Heart left ventricle (tissue), 16 donors: Measurements from ENCODE around the gene NXN. TPM values are rescaled to one million over a fixed set of nuclear protein-coding genes. Genes with fewer than 3 reads are reported as not detected.
A peak's percentile ranks its signal among the peaks of the same experiment; 100 is the strongest.

ENCODE experiments used
- ATAC-seq, 4 donors: fragments of 200-7000 bp; cut with Tn5 transposase; one replicate each; pipeline ENCODE4 v1.9.1; 2020 to 2022; ENCODE audit warnings: moderate library complexity in 4 of 4, mild to moderate bottlenecking in 3 of 4, moderate number of reproducible peaks in 1 of 4
- DNase-seq, 5 donors: peaks; one replicate each; pipeline ENCODE4 v3.0.0-alpha.2; 2020
- H3K27ac ChIP-seq, 12 donors: fragments of 200-600 bp; sonication (generic) in 4 of 12; one replicate each; pipeline versions ENCODE4 v1.5.0 to v1.8.0; 2016 to 2022; ENCODE audit warnings: mild to moderate bottlenecking in 2 of 12
- H3K27me3 ChIP-seq, 9 donors: fragments of 200-600 bp; sonication (generic) in 2 of 9; one replicate each; pipeline versions ENCODE4 v1.5.1 to v1.8.0; 2016 to 2022; ENCODE audit warnings: mild to moderate bottlenecking in 3 of 9
- H3K36me3 ChIP-seq, 9 donors: fragments of 200-600 bp; sonication (generic) in 2 of 9; one replicate each; pipeline versions ENCODE4 v1.5.0 to v1.8.0; 2018 to 2022; ENCODE audit warnings: mild to moderate bottlenecking in 2 of 9
- H3K4me1 ChIP-seq, 12 donors: fragments of 200-600 bp; sonication (generic) in 4 of 12; one replicate each; pipeline versions ENCODE4 v1.5.0 to v1.8.0; 2016 to 2022; ENCODE audit warnings: mild to moderate bottlenecking in 3 of 12
- H3K4me3 ChIP-seq, 12 donors: fragments of 200-600 bp; sonication (generic) in 4 of 12; one replicate each; pipeline versions ENCODE4 v1.5.0 to v1.8.0; 2017 to 2022; ENCODE audit warnings: mild to moderate bottlenecking in 9 of 12, moderate library complexity in 4 of 12
- H3K9me3 ChIP-seq, 12 donors: fragments of 200-600 bp; sonication (generic) in 4 of 12; one replicate each; pipeline versions ENCODE4 v1.5.0 to v1.8.0; 2016 to 2022; ENCODE audit warnings: mild to moderate bottlenecking in 1 of 12
- POLR2A ChIP-seq, 2 donors: fragments of 450-650 bp; IDR thresholded peaks; one replicate each; pipeline ENCODE4 v1.6.1; 2017; ENCODE audit warnings: antibody characterized with exemption in 2 of 2, mild to moderate bottlenecking in 2 of 2, moderate library complexity in 2 of 2
- WGBS, 4 donors: extraction: QIAGEN DNeasy Blood & Tissue Kit in 2 of 4; methylation state at CpG; one replicate each; pipeline versions ENCODE4 v1.1.5 to v1.1.7; 2013 to 2018; 5-methylcytosine and 5-hydroxymethylcytosine counted together
- intact Hi-C, 10 donors: fragments of 100-400 bp; cut with DNase I; formaldehyde crosslinking; loops; one replicate each; pipeline versions ENCODE4 v1.11.1 to v1.14.2; 2022
- polyA plus RNA-seq, 2 donors: library from polyadenylated mRNA; stranded (reverse); fragments of 200-250 nt; gene quantifications; one replicate each; pipeline ENCODE4 v1.2.3, GENCODE V29; 2013
- total RNA-seq, 9 donors: library from RNA; depleted of rRNA in 2 of 9; stranded (reverse); fragments of >200 nt in 2 of 9; fragmentation: NEBNext Ultra II Directional in 3 of 9; extraction: Animal tissue kit (Norgen Biotek cat#: 25700) in 3 of 9; gene quantifications; one replicate each; pipeline versions ENCODE4 v1.1.0 to v1.2.4, GENCODE V29; 2016 to 2023
- TF ChIP-seq, protein P1 (sequence below), 12 donors: fragments of 200-600 bp; sonication (generic) in 4 of 12; IDR thresholded peaks; one replicate each; pipeline versions ENCODE4 v1.5.0 to v1.8.0; 2018 to 2022; ENCODE audit warnings: antibody characterized with exemption in 12 of 12, mild to moderate bottlenecking in 5 of 12
- donor health status: ischemic (EF 13 %, LVEDD 7.1; RV severe dilation, severe dysfunction).
- donor health status: healthy with polysubstance abuse.
- donor health status: DM: no; HTN: yes; CAD: no.
- donor health status: DM: no; HTN: no; CAD: no.
- donor health status: ischemic (EF 25% LVEDD 6.9; RV normal size, moderate dysfunction).
- donor health status: ischemic (EF 25% LVEDD 5.7; RV mildly dilated, moderate dysfunction).
- donor health status: healthy.
- donor health status: DM: yes; HTN: yes; CAD: no.
- donor health status: ischemic (EF 35%, LVEDD 5.7; RV mildly dilated, moderate dysfunction).
- donor health status: nonischemic (EF 11% LVEDD 7.7; RV severe dilation, severe dysfunction).
- donor health status: DM: yes; HTN: yes; CAD: no.
- donor health status: PGD.
- donor health status: ischemic (EF 29% LVEDD 5.4; RV normal size, mild dysfunction).
- donor health status: nonischemic (EF 23%, LVEDD 6.1; RV moderate dilation, normal function).

Gene NXN
- total and polyA plus RNA-seq, 11 donors, result 8.6 to 20.3 (median 14.1) TPM

DNA sequence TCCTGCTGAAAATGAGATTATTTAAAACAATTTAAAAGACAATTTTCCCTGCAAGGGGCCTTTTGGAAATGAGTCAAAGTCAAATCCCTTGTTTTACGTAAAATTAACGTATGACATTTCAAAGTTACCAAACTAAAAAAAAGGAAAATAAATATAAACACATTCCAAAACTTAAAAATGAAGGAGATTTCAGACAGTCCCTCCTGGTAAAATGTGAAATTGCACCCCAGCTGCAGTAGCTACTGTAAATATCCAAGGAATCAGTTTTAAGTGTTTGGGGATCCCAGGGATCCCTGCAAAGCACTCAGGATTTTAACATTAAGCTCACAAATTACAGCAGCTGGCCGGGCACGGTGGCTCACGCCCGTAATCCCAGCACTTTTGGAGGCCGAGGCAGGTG is 63.3 kb downstream of the NXN start:
- ATAC-seq, result no peak
- 74 to 77% (median 75%) methylated on average over 7 of the region's 7 CpGs for WGBS, 4 donors
- Histone ChIP-seq H3K27ac (peak overlapping the region in 11 of 12 donors; percentile 66 to 90 (median 77)), H3K36me3 (no peaks in the 10 kb centered on the region), H3K27me3 (no peaks in the 10 kb centered on the region), H3K4me3 (peak overlapping the region in 1 of 12 donors; percentile 1), H3K9me3 (no peaks in the 10 kb centered on the region), H3K4me1 (peaks cover 0 to 32% (median 19%) of the 10 kb centered on the region in 12 donors)
- TF ChIP-seq, protein P1, sequence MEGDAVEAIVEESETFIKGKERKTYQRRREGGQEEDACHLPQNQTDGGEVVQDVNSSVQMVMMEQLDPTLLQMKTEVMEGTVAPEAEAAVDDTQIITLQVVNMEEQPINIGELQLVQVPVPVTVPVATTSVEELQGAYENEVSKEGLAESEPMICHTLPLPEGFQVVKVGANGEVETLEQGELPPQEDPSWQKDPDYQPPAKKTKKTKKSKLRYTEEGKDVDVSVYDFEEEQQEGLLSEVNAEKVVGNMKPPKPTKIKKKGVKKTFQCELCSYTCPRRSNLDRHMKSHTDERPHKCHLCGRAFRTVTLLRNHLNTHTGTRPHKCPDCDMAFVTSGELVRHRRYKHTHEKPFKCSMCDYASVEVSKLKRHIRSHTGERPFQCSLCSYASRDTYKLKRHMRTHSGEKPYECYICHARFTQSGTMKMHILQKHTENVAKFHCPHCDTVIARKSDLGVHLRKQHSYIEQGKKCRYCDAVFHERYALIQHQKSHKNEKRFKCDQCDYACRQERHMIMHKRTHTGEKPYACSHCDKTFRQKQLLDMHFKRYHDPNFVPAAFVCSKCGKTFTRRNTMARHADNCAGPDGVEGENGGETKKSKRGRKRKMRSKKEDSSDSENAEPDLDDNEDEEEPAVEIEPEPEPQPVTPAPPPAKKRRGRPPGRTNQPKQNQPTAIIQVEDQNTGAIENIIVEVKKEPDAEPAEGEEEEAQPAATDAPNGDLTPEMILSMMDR (IDR thresholded peaks at IDR 0.05), result no peak
- TF ChIP-seq POLR2A (IDR thresholded peaks at IDR 0.05), result no peak
- intact Hi-C loops, result loop anchor here in 4 of 10 donors (1.0 to 10.0 kb wide), 6 partner anchors 34 to 68 kb away; partner anchors contain the start of gene NXN (in 3 of the 4)
- no peak for DNase-seq

DNA sequence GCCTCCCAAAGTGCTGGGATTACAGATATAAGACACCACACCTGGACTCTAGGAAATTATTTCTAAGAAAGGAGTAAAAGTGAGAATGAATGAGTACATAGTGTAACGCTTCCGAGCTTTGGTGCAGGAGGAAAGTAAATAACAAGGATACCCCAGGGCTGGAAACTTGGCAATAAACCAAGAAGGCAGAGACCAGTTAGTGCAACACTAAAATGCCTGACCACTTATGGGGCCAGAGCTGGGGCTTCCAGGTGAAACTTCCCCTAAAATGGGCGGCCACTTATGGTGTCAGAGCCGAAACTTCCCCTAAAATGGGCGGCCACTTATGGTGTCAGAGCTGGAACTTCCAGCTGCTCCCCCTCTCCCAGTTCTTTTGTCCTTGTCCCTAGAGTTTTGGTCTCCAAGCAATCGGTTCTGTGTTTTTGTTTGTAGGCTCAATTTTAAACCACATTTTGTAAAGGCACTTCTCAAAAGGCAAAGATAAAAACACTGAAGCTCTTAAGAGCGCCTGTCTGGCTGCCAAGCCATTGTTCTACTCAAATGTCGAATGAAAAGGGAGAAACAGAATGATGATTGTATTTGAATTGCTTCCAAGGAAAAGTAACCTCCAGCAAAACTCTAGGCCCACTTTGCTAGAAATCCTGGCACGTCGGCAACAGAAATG is 63.9 kb downstream of the NXN start:
- peak overlapping the region; percentile 46 to 90 (median 78) for H3K27ac ChIP-seq
- TF ChIP-seq POLR2A (IDR thresholded peaks at IDR 0.05), result no peak
- TF ChIP-seq, protein P1 (IDR thresholded peaks at IDR 0.05), result no peak
- peaks cover 0 to 32% (median 19%) of the 10 kb centered on the region in 12 donors for H3K4me1 ChIP-seq
- no peaks in the 10 kb centered on the region for H3K27me3 ChIP-seq
- H3K36me3 ChIP-seq, result no peaks in the 10 kb centered on the region
- H3K9me3 ChIP-seq, result no peaks in the 10 kb centered on the region
- DNase-seq (peak in 4 of 5 donors; percentile 61 to 76 (median 66)), ATAC-seq (peak; percentile 54 to 83 (median 68))
- peak overlapping the region in 4 of 12 donors; percentile 1 to 34 (median 14) for H3K4me3 ChIP-seq
- intact Hi-C loops, result loop anchor here in 4 of 10 donors (1.0 to 10.0 kb wide), 6 partner anchors 33 to 67 kb away; partner anchors contain the start of gene NXN (in 3 of the 4)
- WGBS, 4 donors, result 21 to 27% (median 26%) methylated on average over 10 of the region's 10 CpGs

DNA sequence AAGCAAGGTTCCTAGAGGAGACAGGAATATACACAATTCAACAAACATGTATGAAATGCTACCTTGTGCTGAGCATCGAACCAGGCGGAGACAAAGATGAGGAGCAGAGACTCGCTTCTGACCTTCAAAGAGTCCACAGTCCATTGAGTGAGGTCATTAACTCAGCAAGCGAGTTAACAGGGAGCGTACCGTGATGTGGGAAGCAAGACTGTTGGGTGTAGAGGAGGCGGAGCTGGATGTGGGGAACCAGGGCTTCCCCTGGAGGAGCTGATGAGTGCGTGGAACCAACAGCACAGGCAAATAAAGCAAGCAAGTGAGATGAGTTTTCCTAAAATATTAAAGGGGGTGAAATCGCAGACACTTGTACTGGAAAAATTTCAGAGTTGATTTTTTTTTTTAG is 65.0 kb downstream of the NXN start:
- intact Hi-C loops, result loop anchor here in 1 of 10 donors (10.0 kb wide), 1 partner anchor 60 kb away; the partner anchor contains the start of gene NXN

DNA sequence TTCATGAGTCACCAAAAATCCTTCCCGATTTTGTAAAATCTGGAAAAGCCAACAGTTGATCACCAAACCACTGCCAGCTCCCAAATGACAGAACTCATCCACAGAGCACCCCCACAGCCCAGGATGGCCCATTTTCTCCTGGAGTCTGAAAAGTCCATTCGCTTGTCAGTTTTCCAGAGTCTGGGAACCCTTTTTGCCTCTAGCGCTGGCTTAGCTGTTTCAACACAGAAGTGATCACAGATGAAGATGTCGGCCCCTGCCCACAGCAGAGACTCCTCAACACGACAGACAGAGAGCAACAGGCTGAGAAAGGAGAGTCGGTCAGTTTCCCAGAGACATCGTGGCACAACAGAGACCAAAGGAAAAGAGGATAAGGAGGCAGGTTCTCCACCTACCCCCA is 66.4 kb downstream of the NXN start:
- DNase-seq (no peak), ATAC-seq (no peak)
- Histone ChIP-seq H3K4me1 (peaks cover 0 to 40% (median 21%) of the 10 kb centered on the region in 12 donors), H3K27me3 (no peaks in the 10 kb centered on the region), H3K9me3 (no peaks in the 10 kb centered on the region), H3K27ac (no peak overlapping the region), H3K36me3 (no peaks in the 10 kb centered on the region), H3K4me3 (no peak overlapping the region)
- intact Hi-C loops, result loop anchor here in 1 of 10 donors (10.0 kb wide), 1 partner anchor 62 kb away; the partner anchor contains the start of gene NXN
- WGBS, 4 donors, result 88 to 94% (median 90%) methylated on average over 7 of the region's 7 CpGs
- TF ChIP-seq, protein P1 (IDR thresholded peaks at IDR 0.05), result no peak
- TF ChIP-seq POLR2A (IDR thresholded peaks at IDR 0.05), result no peak

More for the DNA sequence above, 65.0 kb downstream of the NXN start:
- ATAC-seq, result no peak
- H3K4me3 ChIP-seq, result no peak overlapping the region
- no peaks in the 10 kb centered on the region for H3K9me3 ChIP-seq
- no peak for DNase-seq
- no peaks in the 10 kb centered on the region for H3K27me3 ChIP-seq
- peak overlapping the region in 7 of 12 donors; percentile 66 to 90 (median 79) for H3K27ac ChIP-seq
- WGBS, 4 donors, result 92 to 98% (median 96%) methylated on average over 9 of the region's 9 CpGs
- peaks cover 0 to 39% (median 21%) of the 10 kb centered on the region in 12 donors for H3K4me1 ChIP-seq
- TF ChIP-seq, protein P1 (IDR thresholded peaks at IDR 0.05), result no peak
- no peak for TF ChIP-seq POLR2A (IDR thresholded peaks at IDR 0.05)
- H3K36me3 ChIP-seq, result no peaks in the 10 kb centered on the region
